Right lung (tissue), 5 donors: ENCODE data around the gene DGKB. TPM values are rescaled to one million over a fixed set of nuclear protein-coding genes. Genes with fewer than 3 reads are reported as not detected.
A peak's percentile ranks its signal among the peaks of the same experiment; 100 is the strongest.

Source experiments
- DNase-seq, 2 donors: peaks; one replicate each; pipeline ENCODE4 v3.0.0-alpha.2; 2013
- polyA plus RNA-seq, 5 donors: library from polyadenylated mRNA; unstranded; fragments of 120-200 nt; gene quantifications; one replicate each; pipeline versions ENCODE4 v1.2.1 to v1.2.3, GENCODE V29; 2013; ENCODE audit warnings: inconsistent platforms in 1 of 5, low replicate concordance in 1 of 5; ENCODE audit not compliant: insufficient read length in 5 of 5, insufficient read depth in 1 of 5

DGKB gene
- polyA plus RNA-seq, 5 donors = 0.19 to 0.26 (median 0.25) TPM

DNA sequence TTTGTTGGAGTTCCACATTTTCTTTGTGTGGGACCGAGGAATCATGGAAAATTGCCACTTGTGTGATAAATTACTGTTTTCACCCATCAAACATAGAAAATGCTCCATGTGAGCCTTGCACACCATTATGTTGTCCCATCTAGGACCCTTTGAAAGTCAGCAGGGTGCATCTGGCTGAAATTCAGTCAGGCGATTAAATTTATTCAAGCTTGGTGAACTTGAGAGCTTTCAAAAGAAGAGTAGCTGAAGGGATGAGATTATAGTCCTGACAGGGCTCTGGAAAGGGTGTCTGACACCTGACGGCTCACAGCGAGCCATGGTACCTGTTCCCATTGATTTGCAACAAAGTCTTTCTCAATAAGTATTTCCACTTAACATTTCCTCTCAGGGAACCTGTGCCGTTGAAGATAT, 513.4 kb downstream of the DGKB start:
- no peak for DNase-seq

DNA sequence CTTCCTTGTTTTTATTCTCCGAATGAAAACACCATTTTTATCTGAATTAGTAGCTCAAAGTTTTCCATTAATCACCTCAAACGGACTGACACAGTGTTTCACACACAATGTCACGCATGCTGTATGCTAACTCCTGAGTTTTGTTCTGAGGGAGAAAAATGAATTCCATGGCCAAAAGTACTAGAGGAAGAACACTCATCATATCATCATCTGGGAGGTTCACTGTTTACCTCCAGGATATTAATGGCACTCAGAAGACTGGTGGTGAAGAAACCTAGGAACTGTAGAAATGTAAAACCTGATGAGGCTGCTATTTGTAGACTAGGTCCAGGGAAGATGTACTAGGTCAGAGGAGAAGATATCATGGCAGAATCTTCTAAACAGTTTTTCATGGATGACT, 517.5 kb downstream of the DGKB start:
- DNase-seq = no peak

DNA sequence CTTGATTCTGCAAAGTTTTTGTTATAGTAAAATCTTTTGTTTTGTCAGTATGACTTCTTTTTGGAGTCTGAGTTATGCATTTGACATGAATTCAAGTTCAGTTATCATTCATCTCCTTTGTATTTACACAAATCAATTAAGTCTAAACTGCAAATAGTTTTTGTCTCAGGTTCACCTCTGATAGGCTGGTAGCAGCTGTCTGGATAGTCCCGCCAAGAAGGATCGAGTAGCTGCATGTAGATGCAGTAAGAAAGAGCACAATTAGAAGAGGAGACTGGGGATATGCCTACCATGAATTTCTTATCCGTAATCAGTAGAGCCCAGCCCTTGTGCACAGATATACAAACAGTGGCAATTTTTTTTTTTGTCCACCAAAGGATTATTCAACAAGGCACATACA, 520.6 kb downstream of the DGKB start:
- DNase-seq = no peak

DNA sequence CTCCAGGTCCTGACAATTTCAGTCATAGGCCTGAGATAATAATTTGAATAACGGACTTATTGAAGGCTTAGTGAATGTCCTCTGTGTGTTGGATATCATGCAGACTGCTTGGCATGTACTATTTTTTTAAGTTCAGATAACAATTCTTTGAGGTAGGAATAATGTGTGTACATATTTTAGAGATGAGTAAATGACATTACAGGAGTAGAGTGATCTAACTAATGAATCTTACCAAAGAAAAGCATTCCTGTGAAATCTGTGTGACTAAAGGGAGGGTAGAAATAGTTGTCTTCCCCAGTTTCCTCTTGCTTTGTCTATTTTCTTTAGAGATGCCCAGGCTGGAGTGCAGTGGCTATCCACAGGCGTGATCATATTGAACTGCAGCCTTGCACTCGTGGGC, 521.2 kb downstream of the DGKB start:
- DNase-seq = no peak

DNA sequence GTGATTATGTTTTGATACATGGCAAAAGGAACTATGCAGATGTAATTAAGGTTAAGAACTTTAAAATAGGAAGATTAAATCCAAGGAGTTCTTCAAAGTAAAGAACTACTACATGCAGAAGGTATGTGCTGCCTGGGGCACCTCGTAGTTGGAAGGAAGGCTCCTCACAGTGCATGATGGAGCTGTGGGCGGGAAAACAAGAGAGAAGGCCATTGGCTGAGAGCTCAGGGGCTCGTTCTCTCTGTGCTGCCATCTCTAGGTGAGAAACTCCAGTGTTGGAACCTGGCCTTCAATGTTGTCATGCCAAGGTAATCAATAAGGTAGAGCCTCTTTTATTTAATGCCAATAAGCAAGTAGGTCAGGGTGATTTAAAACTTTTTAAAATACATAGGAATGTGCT, 521.7 kb downstream of the DGKB start:
- no peak for DNase-seq

DNA sequence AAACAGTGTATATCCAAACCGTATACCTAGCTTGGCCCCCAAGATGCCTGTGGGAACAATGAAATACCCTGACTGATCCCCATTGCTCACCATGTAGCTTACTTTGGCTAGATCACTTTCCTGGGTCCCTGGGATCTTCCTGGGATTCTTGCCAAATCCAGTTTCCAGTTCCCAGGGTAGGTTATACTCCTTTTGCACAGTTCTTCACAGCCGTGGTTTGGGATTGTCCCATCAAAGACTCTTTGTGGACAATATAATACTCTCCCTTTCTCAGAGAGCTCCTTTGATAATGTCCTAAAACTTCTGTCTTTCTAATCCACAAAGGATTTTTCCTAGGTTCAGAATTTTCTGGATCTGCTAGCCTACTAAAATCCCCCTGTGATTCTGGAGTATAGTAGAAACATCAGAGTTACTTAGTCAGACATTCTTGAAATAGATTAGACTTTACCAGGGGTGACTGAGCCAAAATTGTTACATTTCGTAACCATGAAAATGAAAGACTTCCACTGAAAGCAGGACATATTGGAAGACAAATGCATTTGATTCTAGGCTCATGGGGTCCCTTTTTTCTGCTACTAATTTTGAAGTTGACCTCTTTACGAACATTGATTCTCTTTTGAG, 524.8 kb downstream of the DGKB start:
- DNase-seq = no peak

DNA sequence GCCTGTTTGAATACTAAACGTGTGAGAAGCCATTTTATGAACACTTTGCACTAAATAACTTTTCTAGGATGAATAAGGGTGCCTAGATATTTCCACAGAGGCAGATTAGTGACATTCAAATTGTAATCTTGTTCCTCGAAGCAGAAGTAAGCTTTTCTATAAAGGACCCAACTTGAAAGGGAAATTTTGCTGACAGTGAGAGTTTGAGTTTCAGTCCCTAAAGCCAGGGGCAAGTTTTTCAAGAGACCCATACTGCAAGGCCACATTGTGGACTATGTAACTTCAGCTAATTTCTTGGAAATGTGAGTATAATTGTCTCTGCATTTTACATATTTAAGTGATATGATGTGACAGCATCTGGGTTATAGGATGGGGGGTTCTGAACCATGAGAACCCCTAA, 525.8 kb downstream of the DGKB start:
- no peak for DNase-seq

DNA sequence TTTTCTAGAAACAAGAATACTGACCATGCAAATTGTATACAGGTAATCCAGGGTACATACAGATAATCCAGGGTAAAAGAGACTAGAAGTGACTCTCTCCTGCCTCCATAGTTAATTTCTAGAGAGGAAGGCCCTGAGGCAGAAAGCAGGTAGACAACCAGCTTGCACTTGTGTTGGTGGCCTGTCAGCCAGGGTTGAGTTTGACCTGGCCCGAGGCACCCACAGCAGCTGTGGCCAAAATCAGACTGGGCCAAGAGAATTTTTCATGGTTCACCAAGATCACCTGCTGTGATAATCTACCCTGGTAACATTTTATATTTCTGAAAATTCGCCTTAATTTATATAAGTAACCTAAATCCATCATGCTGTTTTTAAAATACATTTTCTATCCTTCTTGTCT, 526.6 kb downstream of the DGKB start:
- DNase-seq = no peak

DNA sequence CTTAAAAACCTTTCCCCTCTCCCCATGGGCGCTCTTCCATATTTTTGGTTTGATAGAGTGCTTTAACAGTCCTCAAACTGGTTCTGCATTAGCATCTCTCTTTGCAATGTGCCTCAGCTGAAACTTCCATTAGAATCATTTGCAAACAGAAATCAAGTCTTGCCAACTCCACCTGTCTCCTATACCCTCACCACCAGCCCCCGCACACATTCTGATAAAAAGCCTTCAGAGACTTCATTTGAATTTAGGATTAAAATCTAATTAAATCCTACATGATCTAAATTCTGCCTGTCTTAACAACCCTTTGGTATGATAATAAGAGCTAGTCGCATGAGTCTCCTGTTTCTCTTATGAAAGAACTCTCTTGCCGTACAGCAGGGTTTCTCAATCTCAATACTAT, 528.2 kb downstream of the DGKB start:
- DNase-seq = no peak

DNA sequence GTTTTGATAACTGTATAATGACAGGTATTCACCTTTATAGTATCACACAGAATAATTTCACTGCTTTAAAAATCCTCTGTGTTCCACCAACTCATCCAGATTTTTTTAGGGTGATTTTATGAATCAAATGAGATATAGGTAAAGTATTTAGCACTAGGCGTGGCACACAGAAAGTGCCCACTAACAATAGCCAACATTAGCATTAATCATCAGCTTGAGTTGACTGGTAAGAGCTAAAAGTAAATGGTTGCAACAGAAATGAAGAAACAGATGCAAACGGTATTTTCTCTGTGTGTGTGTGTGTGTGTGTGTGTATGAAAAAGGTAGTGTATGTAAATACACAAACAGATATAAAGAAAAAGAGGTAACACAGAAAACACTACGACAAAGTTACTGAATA, 534.3 kb downstream of the DGKB start:
- DNase-seq = no peak

DNA sequence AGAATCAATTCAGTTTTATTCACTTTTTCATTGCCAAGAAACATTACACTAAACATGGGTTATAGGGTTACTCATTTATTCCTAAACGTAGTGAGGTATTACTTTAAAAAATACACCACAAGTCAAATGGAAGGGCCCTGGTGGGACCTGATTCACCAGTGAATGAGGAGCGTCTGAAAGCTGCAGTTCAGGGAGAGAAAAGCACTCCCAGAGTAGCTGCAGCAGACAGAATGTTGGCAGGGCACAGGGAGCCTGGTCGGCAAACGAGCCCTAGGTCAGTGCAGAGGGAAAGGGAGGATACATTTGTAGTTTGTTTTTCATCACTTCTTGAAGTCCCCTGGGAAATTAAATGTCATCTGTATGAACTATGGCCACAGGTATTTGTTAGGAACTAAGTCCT, 551.4 kb downstream of the DGKB start:
- DNase-seq = no peak

DNA sequence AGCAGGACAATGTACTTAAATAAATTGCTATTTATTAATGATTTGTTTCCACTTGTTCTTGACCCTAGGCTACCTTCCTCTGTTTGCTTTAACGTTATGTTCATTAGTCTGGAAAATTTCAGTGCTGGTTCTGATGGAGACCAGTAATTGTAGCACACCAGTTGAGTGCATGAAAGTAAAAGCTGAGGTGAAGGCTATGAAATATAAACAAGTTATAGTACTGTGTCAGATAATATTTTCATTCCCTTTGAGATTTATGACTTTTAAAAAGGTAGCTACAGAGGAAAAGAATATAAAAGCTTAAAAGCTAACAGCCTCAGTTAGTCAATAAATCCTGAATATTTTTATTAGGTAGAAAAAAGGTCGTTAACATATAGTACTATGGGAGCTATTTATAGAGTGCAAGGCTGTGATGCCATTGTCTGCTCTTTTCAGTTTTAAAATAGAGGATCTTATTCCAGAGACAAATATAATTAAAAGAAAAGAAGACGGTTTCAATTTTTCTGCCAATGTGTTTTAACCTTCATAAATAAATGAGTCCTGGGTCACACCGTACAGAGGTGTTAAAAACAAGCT, 561.3 kb downstream of the DGKB start:
- no peak for DNase-seq

DNA sequence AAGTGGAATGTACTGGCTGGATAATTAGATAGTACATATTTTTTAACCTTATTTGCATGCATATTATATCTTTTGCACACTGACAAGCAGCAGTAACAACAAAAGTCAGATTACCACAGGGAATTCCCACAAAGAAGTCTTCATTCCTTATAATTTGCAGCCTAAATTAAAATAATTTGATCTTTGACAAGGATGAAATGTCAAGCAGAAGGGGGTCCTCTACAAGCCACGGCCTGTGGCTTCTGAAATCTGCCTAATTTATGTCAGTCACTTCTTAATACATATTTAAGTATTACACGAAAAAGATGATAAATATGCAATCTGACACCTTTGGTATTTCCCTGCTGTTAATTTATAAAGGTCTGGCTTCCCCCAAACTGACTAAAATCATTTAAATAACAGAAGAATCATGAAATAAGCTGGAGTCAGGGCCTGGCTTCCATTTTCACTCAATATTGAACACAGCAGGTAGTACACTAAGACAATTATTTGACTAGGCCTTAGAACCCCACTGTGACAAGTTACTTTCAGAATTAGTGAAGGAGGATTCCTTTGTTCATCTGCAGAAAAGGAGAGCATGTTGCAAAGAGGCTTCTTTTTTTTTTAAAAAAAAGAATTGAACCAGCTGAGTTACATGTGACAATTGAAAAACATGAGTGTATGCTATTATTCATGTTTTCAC, 562.0 kb downstream of the DGKB start:
- no peak for DNase-seq

DNA sequence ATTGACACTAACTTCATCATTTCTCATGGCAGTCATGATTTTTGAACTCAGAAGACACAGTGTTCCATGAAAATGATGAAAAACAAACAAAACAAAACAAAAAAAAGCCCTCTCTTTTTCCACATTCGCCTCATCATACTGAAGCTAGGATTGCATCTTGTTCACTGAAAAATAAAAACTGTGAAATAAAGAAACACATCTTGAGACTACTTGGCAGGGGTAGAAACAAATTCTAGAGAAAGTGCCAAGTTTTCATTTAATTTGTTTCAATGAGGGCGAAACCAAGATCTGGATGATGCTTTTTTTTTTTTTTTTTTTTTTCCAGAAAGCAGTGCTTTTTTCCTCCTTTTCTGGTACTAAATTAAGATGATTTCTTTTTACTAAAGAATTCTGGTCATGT, 562.7 kb downstream of the DGKB start:
- peak; percentile 25 to 30 for DNase-seq

DNA sequence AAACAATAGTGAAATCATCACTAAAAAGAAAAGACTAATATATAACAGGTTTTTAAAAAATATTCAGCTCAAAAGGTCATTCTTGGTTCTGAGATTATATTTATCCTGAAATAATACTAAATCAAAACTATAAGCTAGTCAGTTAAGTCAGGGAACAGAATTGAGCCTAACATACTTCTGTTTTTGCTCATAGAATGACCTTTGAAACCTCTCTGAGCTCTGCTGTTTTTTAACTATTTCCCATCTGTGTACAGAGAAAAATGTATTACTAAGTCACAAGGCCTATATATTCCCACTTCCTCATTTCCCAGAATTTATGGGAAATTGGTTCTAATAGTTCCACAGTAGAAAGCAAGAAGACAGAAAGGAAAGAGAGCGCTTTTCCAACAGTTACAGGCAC, 566.3 kb downstream of the DGKB start:
- DNase-seq = no peak

DNA sequence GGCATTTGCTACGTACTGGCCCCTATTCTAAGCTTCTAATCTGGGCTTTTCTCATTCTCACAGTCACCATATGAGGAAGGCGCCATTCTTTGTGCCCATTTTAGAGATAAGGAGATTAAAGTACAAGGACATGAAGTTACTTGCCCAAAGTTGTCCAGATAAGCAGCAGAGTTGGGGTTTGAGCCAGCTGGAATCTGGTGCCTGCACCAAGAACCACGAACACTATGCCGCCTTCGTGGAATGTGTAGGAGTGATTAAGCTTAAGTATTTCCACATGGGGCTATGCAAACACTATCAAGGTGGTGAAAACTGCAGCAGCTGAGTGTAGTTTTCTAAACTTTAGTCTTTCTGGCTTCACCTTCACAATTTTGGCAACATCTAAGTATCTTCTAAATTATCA, 570.4 kb downstream of the DGKB start:
- DNase-seq = no peak

DNA sequence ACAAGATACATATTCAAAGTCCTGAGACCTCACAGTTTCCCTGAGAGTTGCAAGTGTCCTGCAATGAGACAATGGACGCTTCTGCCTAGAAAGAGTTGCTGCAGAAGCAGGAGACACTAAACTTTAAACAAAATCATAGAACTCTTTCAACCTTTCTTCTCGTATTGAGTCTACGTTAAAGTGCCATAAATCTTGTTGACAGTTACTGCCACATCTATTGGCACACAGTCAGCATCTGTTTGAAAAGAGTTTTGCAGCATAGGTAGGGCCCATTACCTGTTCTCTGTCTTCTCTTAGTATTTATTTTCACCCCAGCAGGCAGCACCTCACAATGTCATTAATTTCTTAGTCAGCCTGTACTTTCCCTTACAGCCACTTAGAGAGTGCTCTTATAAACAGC, 577.8 kb downstream of the DGKB start:
- no peak for DNase-seq

DNA sequence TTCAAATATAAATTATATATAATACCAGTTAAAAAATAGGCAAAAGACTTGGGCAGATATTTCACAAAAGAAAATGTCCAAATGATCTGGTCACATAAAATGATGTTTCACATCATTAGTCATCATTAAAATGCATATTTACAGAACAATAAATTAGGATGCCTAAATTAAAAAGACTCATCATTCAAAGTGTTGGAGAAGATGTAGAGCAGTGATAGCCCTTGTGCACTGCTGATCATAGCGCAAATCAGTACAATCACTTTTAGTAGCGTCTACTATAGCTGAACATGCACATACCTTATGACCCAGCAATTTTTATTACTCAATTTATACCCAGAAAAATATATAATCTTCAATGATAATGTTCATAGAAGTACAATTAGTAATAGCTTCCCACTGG, 579.8 kb downstream of the DGKB start:
- DNase-seq = no peak

DNA sequence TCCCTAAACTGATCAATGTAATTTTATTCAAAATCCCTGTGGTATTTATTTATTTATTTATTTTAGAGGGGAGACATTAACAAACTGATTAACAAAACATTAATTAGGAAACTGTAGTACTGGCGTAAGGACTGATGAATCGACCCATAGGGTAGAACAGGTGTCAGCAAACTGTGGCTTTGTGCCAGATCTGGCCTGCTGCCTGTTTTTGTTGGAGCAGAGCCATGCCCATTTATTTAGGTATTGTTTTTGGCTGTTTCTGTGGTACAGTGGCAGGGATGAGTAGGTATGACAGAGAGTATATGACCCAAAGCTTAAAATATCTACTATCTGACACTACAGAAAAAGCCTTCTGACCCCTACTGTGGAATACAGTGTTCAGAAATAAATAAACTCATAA, 580.6 kb downstream of the DGKB start:
- DNase-seq = no peak

DNA sequence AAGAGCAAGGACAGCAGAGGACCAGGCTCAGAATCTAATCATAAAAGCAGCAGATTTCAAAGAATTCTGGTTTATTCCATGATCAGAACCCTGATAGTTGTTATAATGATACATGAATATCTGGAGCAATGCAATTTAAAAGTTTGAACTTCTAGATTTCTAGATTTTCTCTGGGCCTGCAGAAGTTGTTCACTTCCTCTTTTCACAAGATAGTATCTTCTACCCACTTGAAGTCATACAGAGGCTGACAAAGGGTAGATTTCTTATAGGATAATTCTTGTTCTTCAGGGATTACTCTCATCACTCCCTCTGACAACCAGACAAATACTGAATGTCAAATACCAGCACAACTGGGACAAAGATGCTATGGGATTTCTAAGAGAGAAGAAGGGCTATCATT, 593.1 kb downstream of the DGKB start:
- no peak for DNase-seq

DNA sequence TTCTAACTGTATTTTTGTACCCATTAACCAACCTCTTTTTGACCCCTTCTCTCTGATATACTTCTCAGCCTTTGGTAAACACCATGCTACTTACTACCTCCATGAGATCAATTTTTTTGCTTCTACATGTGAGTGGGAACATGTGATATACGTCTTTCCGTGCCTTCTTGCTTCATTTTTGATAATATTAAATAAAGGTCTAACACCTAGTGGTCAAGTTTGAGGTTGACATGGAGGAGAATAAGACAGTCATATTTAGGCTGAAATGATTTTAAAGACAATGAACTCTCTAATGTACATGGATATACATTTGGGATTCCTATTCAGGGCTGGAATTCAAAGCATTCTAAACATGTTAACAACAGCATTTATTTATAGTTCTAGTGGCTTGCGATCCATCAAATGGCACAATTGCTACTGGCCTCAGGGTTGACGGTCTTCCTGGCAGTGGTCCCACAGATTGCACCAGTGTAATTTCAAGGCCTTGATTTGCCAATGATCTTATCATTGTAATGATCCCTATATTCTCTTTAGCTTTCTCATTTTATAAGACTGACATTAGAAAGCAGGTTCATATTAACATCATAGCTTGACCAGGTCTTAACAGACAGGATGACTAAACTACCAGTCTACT, 597.2 kb downstream of the DGKB start:
- DNase-seq = no peak

DNA sequence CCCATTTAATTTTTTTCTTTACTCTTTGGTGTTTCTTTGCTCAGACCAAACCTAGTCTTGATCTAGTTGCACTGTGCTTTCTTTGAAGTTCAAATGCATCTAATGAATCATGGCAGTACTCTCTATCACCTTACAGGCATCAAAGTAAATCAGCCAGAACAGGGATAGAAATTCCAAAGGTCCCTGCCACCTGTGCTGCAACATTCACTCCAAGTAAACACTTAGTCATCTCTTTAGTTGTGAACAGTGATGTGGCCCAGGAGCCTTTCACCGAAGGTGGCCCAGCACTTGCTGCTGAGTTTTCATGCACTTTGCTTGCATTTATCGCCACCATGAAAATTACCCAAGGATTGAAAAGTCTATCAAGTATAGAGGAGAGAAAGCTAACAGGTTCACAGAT, 599.0 kb downstream of the DGKB start:
- no peak for DNase-seq

DNA sequence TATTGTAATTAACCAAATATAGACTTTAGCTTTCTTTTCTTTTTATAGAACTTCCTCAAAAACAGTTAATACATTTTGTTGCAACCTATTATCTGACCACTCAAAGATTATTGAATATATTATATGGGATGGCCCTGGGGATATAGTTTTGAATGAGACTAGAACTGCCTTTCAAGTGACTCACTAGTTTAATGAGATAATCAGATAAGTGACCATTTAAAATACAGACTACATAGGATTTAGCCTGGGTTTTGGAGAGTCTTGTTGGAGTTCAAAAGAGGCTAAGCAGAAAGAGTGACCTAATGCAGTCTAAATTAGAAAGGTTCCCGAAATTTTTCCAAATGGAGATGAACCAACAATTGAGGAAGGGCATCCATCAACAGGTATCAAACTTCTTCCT, 607.9 kb downstream of the DGKB start:
- no peak for DNase-seq
